ENCODE measurements around the gene ADAMTS6.

GRCh38 chr5:65359569-65359968 lies 122.2 kb downstream of the ADAMTS6 start:
- TF ChIP-seq CTCF (IDR thresholded peaks at IDR 0.05) (no peak), GATA3 (IDR thresholded peaks at IDR 0.05; ENCODE audit: borderline replicate concordance) (no peak), POLR2AphosphoS2 (conservative IDR thresholded peaks at IDR 0.05; ENCODE audit: low read length) (no peak), RNF2 (IDR thresholded peaks at IDR 0.05; ENCODE audit: borderline replicate concordance, low read depth) (no peak), MAFK (IDR thresholded peaks at IDR 0.05; ENCODE audit: partially characterized antibody) (no peak), SMC3 (IDR thresholded peaks at IDR 0.05) (no peak), RFX5 (IDR thresholded peaks at IDR 0.05) (no peak), E2F6 (IDR thresholded peaks at IDR 0.05; ENCODE audit: borderline replicate concordance, low read depth) (no peak), KDM1A (IDR thresholded peaks at IDR 0.05; ENCODE audit: low read depth) (no peak), EP300 (IDR thresholded peaks at IDR 0.05) (no peak), BHLHE40 (IDR thresholded peaks at IDR 0.05; ENCODE audit: low read depth, low read length) (no peak), ESRRA (IDR thresholded peaks at IDR 0.05; ENCODE audit: borderline replicate concordance, low read length) (no peak)
